SIG-M5 (cell line): ENCODE results near the gene C16orf74.

Experiments used
- DNase-seq: peaks from one replicate; lab custom pipeline; 2025; lab: John Stamatoyannopoulos, UW

Gene C16orf74

GRCh38 chr16:85774136-85774535, 23.2 kb upstream of the C16orf74 start:
- no peak for DNase-seq

- no peak for DNase-seq
Observed at GRCh38 chr16:85773044-85773443, 22.1 kb upstream of the C16orf74 start.

- DNase-seq: no peak
Observed at GRCh38 chr16:85770741-85771140, 19.8 kb upstream of the C16orf74 start.

- DNase-seq: no peak
Observed at GRCh38 chr16:85768199-85768598, 17.3 kb upstream of the C16orf74 start.

- no peak for DNase-seq
Observed at GRCh38 chr16:85767531-85767930, 16.6 kb upstream of the C16orf74 start.

GRCh38 chr16:85765767-85766166, 14.9 kb upstream of the C16orf74 start:
- no peak for DNase-seq

- no peak for DNase-seq
Observed at GRCh38 chr16:85765211-85765610, 14.3 kb upstream of the C16orf74 start.

- no peak for DNase-seq
Observed at GRCh38 chr16:85763616-85764015, 12.7 kb upstream of the C16orf74 start.

GRCh38 chr16:85762970-85763369, 12.1 kb upstream of the C16orf74 start:
- no peak for DNase-seq

GRCh38 chr16:85761861-85762260, 11.0 kb upstream of the C16orf74 start:
- DNase-seq: no peak

- no peak for DNase-seq
Observed at GRCh38 chr16:85759631-85760419, 8.9 kb upstream of the C16orf74 start.

- DNase-seq: peak; percentile 80
Observed at GRCh38 chr16:85759136-85759535, 8.2 kb upstream of the C16orf74 start.

GRCh38 chr16:85757341-85757822, 6.5 kb upstream of the C16orf74 start:
- DNase-seq: no peak

GRCh38 chr16:85755929-85756768, 5.3 kb upstream of the C16orf74 start:
- DNase-seq: no peak

GRCh38 chr16:85754413-85754812, 3.5 kb upstream of the C16orf74 start:
- DNase-seq: no peak

- no peak for DNase-seq
Observed at GRCh38 chr16:85753976-85754375, 3.1 kb upstream of the C16orf74 start.

- DNase-seq: no peak
Observed at GRCh38 chr16:85753559-85753958, 2.7 kb upstream of the C16orf74 start.

- no peak for DNase-seq
Observed at GRCh38 chr16:85752511-85753420, 1.9 kb upstream of the C16orf74 start.

GRCh38 chr16:85751698-85752501, 1.0 kb upstream of the C16orf74 start:
- DNase-seq: no peak

- DNase-seq: no peak
Observed at GRCh38 chr16:85750146-85750826, 610 bp downstream of the C16orf74 start.

- no peak for DNase-seq
Observed at GRCh38 chr16:85749771-85750145, 1.1 kb downstream of the C16orf74 start.
